Lower lobe of right lung (tissue), 2 donors: ENCODE measurements around the gene RHBG. TPM values are rescaled to one million over a fixed set of nuclear protein-coding genes. Genes with fewer than 3 reads are reported as not detected.
A peak's percentile ranks its signal among the peaks of the same experiment; 100 is the strongest.

ENCODE experiments used
- ATAC-seq, 2 donors: fragments of 200-7000 bp; cut with Tn5 transposase; one replicate each; pipeline ENCODE4 v1.9.1; 2020 to 2022; ENCODE audit warnings: mild to moderate bottlenecking in 2 of 2, moderate library complexity in 2 of 2
- DNase-seq: peaks from one replicate; pipeline ENCODE4 v3.0.0-alpha.2; 2020
- H3K27ac ChIP-seq: fragments of 200-600 bp; one replicate; pipeline ENCODE4 v1.8.0; 2022
- H3K27me3 ChIP-seq: fragments of 200-600 bp; one replicate; pipeline ENCODE4 v1.8.0; 2022; ENCODE audit warnings: low read depth
- H3K36me3 ChIP-seq: fragments of 200-600 bp; one replicate; pipeline ENCODE4 v1.8.0; 2022; ENCODE audit warnings: mild to moderate bottlenecking
- H3K4me1 ChIP-seq: fragments of 200-600 bp; one replicate; pipeline ENCODE4 v1.8.0; 2022
- H3K4me3 ChIP-seq: fragments of 200-600 bp; one replicate; pipeline ENCODE4 v1.8.0; 2022; ENCODE audit warnings: mild to moderate bottlenecking
- H3K9me3 ChIP-seq: fragments of 200-600 bp; one replicate; pipeline ENCODE4 v1.8.0; 2022
- intact Hi-C: fragments of 100-400 bp; cut with DNase I; formaldehyde crosslinking; loops from one replicate; pipeline ENCODE4 v1.11.0; 2022
- total RNA-seq: library from RNA; stranded (reverse); fragmentation: NEBNext Ultra II Directional; extraction: Animal tissue kit (Norgen Biotek cat#: 25700); gene quantifications from one replicate; pipeline ENCODE4 v1.2.1, GENCODE V29; 2021
- TF ChIP-seq, protein P1 (sequence below): fragments of 200-600 bp; IDR thresholded peaks from one replicate; pipeline ENCODE4 v1.8.0; 2022; ENCODE audit warnings: antibody characterized with exemption, mild to moderate bottlenecking
- donor health status: DM: no; HTN: yes; CAD: no; lungs with severe emphysema.

The RHBG gene
- total RNA-seq, 1 donor from 2014 or later, result not detected

DNA sequence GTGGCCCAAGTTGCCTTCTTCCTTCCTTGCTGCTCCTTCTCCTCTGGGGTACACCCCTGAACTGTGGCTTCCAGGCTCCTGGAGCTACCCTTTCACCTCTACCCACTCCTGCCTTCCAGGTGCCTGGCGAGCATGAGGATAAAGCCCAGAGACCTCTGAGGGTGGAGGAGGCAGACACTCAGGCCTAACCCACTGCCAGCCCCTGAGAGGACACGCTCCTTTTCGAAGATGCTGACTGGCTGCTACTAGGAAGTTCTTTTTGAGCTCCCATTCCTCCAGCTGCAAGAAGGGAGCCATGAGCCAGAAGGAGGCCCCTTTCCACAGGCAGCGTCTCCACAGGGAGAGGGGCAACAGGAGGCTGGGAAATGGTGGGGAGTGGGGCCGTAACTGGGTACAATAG, 15.6 kb downstream of the RHBG start:
- ATAC-seq, result no peak
- intact Hi-C loops, result loop anchor here (5.0 kb wide), 1 partner anchor 63 kb away; no protein-coding TSS in a partner anchor
- no peaks in the 10 kb centered on the region for H3K4me1 ChIP-seq

DNA sequence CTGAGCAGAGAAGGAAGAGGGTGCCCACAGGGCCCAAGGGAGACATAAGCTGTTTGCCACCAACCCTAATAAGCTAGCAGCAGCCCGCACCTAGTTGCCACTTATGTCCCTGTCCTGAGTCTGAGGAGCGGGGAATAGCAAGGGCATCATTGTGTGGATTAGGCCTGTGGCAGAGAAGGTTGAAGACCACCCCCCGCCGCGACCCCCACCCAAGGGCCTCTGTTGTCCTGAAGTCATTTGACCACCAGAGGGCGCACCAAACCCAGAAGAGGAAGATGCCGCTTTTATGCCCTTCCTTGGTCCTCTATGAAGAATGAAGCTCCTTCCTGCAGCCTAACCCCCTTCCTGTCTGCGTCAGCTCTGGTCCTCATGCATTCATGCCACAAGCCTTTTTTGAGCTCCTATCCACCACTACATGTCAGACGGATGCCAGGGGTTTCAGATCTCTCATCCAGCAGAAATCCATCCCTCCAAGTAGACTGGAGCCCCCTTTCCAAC, 16.6 kb downstream of the RHBG start:
- Histone ChIP-seq H3K4me1 (no peaks in the 10 kb centered on the region), H3K36me3 (no peaks in the 10 kb centered on the region), H3K27me3 (peaks cover 48% of the 10 kb centered on the region), H3K4me3 (no peak overlapping the region), H3K27ac (no peak overlapping the region), H3K9me3 (no peaks in the 10 kb centered on the region)
- intact Hi-C loops, result loop anchor here (5.0 kb wide), 1 partner anchor 62 kb away; no protein-coding TSS in a partner anchor
- DNase-seq, result peak; percentile 61
- peak; percentile 49 to 54 for ATAC-seq
- TF ChIP-seq, protein P1, sequence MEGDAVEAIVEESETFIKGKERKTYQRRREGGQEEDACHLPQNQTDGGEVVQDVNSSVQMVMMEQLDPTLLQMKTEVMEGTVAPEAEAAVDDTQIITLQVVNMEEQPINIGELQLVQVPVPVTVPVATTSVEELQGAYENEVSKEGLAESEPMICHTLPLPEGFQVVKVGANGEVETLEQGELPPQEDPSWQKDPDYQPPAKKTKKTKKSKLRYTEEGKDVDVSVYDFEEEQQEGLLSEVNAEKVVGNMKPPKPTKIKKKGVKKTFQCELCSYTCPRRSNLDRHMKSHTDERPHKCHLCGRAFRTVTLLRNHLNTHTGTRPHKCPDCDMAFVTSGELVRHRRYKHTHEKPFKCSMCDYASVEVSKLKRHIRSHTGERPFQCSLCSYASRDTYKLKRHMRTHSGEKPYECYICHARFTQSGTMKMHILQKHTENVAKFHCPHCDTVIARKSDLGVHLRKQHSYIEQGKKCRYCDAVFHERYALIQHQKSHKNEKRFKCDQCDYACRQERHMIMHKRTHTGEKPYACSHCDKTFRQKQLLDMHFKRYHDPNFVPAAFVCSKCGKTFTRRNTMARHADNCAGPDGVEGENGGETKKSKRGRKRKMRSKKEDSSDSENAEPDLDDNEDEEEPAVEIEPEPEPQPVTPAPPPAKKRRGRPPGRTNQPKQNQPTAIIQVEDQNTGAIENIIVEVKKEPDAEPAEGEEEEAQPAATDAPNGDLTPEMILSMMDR, result peak; percentile 82

More for the DNA sequence above, 15.6 kb downstream of the RHBG start:
- DNase-seq, result no peak
- Histone ChIP-seq H3K36me3 (no peaks in the 10 kb centered on the region), H3K27ac (no peak overlapping the region), H3K4me3 (no peak overlapping the region), H3K9me3 (no peaks in the 10 kb centered on the region), H3K27me3 (peaks cover 38% of the 10 kb centered on the region)
- TF ChIP-seq, protein P1, result no peak

DNA sequence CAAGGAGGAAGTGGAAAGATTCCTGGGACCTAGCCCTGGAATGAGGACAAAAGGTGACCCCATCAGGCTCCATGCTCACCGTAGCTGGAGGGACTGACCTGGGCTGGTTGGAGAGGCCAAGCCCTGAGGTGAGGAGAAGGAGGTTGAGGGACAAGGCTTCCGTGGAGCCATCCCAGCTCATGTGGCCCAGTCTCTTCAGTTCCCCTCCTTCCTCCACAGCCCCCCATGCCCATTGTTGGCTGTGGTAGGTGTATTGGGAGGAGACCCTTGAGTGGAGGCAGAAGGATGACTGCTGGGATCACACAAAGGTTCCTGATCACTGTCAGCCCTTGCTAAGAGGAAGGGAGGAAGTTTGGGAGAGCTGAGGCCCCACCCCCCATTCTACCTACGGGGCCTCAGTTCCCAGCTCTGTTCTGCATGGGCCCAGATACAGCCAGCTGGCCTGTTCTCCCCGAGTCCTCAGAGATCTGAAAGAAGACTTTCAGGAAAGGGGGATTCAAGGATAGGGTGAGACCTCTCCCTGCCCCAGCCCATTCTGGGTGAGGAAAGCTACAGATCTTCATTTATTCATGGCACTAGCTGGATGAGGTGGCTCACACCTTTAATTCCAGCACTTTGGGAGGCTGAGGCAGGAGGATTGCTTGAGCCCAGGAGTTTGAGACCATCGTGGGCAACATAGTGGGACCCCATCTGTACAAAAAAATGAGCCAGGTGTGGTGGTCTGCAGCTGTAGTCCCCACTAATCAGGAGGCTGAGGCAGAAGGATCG, 17.3 kb downstream of the RHBG start:
- Histone ChIP-seq H3K4me1 (no peaks in the 10 kb centered on the region), H3K9me3 (no peaks in the 10 kb centered on the region), H3K27me3 (peaks cover 55% of the 10 kb centered on the region), H3K27ac (no peak overlapping the region), H3K4me3 (no peak overlapping the region), H3K36me3 (no peaks in the 10 kb centered on the region)
- ATAC-seq (no peak), DNase-seq (no peak)
- intact Hi-C loops, result loop anchor here (5.0 kb wide), 1 partner anchor 61 kb away; no protein-coding TSS in a partner anchor
- TF ChIP-seq, protein P1, result no peak

DNA sequence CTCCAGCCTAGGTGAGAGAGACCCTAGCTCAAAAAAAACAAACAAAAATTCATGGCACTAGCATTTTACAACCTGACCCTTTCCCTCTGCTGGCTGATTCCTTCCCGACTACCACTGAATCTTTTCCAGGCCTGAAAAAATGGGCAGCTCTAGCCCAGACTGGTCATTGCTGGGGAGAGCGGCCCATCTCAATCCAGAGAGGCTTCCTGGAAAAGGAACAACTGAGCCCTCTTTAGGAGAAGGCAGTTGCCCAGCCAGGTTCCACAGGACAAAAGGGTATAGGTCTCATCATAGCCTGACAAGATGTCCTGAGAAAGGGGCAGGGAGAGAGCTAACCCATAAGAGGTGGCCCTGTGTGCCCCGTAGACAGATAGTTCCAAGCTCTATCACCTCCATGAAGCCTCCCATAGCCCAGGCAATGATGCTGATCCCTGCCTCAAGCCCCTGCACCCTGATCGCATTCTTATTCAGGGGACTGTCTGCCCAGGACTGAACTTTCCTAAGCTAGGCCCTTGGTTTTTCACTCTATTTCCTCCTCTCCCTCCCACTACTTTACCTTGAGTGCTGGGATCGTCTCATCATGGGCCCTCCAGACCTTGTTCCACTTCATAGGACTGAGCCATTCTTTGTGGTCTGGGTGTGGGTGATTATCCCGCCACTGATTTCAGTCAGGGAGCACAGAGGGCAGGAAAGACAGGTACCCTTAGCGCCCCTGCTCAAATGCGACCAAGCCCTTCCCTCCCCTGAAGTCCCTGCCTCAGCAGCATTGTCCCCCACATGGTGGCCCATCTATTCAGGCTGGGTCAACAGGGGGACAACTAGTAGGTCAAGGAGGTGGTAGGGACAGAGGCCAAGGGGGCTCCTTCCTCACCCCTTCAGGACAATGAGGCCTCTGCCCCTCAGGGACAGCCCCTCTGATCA, 18.2 kb downstream of the RHBG start:
- Histone ChIP-seq H3K36me3 (no peaks in the 10 kb centered on the region), H3K9me3 (no peaks in the 10 kb centered on the region)

DNA sequence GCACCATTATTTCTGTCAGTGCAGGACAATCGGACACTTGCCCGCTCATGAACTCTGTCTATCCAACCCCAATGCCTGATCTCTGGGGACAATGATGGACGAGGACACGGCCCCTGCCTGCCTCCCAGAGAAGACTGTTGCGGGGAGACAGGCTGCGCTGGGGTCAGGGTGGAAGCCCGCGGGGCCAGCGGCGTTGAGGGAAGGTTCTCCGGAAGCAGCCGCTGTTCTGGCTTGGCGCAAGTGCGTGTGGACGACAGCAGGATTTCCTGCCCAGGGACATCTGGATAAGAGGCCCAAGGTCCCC, 18.8 kb downstream of the RHBG start:
- ATAC-seq (no peak), DNase-seq (no peak)
- H3K4me3 ChIP-seq, result no peak overlapping the region
- H3K27ac ChIP-seq, result no peak overlapping the region
- no peaks in the 10 kb centered on the region for H3K9me3 ChIP-seq
- H3K4me1 ChIP-seq, result no peaks in the 10 kb centered on the region
- no peaks in the 10 kb centered on the region for H3K36me3 ChIP-seq
- TF ChIP-seq, protein P1, result no peak
- peaks cover 63% of the 10 kb centered on the region for H3K27me3 ChIP-seq
- intact Hi-C loops, result loop anchor here (5.0 kb wide), 1 partner anchor 59 kb away; no protein-coding TSS in a partner anchor

More for the DNA sequence above, 18.2 kb downstream of the RHBG start:
- Histone ChIP-seq H3K4me3 (no peak overlapping the region), H3K27me3 (peaks cover 63% of the 10 kb centered on the region), H3K27ac (no peak overlapping the region), H3K4me1 (no peaks in the 10 kb centered on the region)
- DNase-seq, result no peak
- TF ChIP-seq, protein P1, result no peak
- intact Hi-C loops, result loop anchor here (5.0 kb wide), 1 partner anchor 60 kb away; no protein-coding TSS in a partner anchor
- ATAC-seq, result no peak
